Measurements from ENCODE around the gene THOC6.

THOC6 gene

GRCh38 chr16:3059041-3059722, 35.3 kb downstream of the THOC6 start:
- TF ChIP-seq CTCF (conservative IDR thresholded peaks at IDR 0.05; ENCODE audit: low read depth), result peak; percentile 91
- ChIA-PET CTCF (interaction anchor here (0.5 to 2.8 kb wide), 27 partner anchors 8 to 604 kb away, joined by 3 to 48 read pairs (median 3); partner anchors contain the start of gene ZSCAN10), POLR2A (ENCODE audit: low non-redundant PET) (interaction anchor here (0.9 to 1.1 kb wide), 2 partner anchors 66 to 70 kb away, joined by 3 to 4 read pairs; no protein-coding TSS in a partner anchor)
- peak overlapping the region; percentile 68 for H3K27ac ChIP-seq
- peak; percentile 87 for DNase-seq (ENCODE audit: low spot score)

- no peak for DNase-seq (ENCODE audit: low spot score)
- TF ChIP-seq CTCF (conservative IDR thresholded peaks at IDR 0.05; ENCODE audit: low read depth), result no peak
- CTCF ChIA-PET, result interaction anchor here (0.6 to 2.8 kb wide), 18 partner anchors 9 to 152 kb away, joined by 3 to 48 read pairs (median 3); partner anchors contain the start of gene ZSCAN10
- peak overlapping the region; percentile 68 for H3K27ac ChIP-seq
- POLR2A ChIA-PET (ENCODE audit: low non-redundant PET), result interaction anchor here (1.1 kb wide), 1 partner anchor 66 kb away, joined by 3 read pairs; no protein-coding TSS in a partner anchor
These were observed 35.9 kb downstream of the THOC6 start for GRCh38 chr16:3059723-3060242.

- POLR2A ChIA-PET (ENCODE audit: low non-redundant PET), result no interaction called here
These were observed 36.7 kb downstream of the THOC6 start for GRCh38 chr16:3060339-3061127.

GRCh38 chr16:3062553-3062952, 38.7 kb downstream of the THOC6 start:
- CTCF ChIA-PET, result interaction anchor here (0.7 kb wide), 1 partner anchor 391 kb away, joined by 6 read pairs; no protein-coding TSS in a partner anchor
- no peak for TF ChIP-seq CTCF (conservative IDR thresholded peaks at IDR 0.05; ENCODE audit: low read depth)
- no peak for DNase-seq (ENCODE audit: low spot score)
- H3K27ac ChIP-seq, result no peak overlapping the region
- POLR2A ChIA-PET (ENCODE audit: low non-redundant PET), result no interaction called here

More at GRCh38 chr16:3060339-3061127, 36.7 kb downstream of the THOC6 start:
- H3K27ac ChIP-seq, result no peak overlapping the region
- DNase-seq (ENCODE audit: low spot score), result no peak
- no peak for TF ChIP-seq CTCF (conservative IDR thresholded peaks at IDR 0.05; ENCODE audit: low read depth)
- CTCF ChIA-PET, result interaction anchor here (0.6 to 2.8 kb wide), 5 partner anchors 9 to 82 kb away, joined by 3 to 15 read pairs (median 3); no protein-coding TSS in a partner anchor

GRCh38 chr16:3063625-3064386, 40.0 kb downstream of the THOC6 start:
- ChIA-PET CTCF (interaction anchor here (0.7 kb wide), 2 partner anchors 34 to 65 kb away, joined by 3 read pairs; no protein-coding TSS in a partner anchor), POLR2A (ENCODE audit: low non-redundant PET) (interaction anchor here (0.7 kb wide), 1 partner anchor 71 kb away, joined by 3 read pairs; the partner anchor contains the start of gene ZNF213)
- no peak overlapping the region for H3K27ac ChIP-seq
- TF ChIP-seq CTCF (conservative IDR thresholded peaks at IDR 0.05; ENCODE audit: low read depth), result no peak
- DNase-seq (ENCODE audit: low spot score), result no peak

Measured in RWPE1 (cell line).